Upper lobe of left lung (tissue), 6 donors: ENCODE results near the gene ARMH2. TPM values are rescaled to one million over a fixed set of nuclear protein-coding genes. Genes with fewer than 3 reads are reported as not detected.

Source experiments
- ATAC-seq, 2 donors: fragments of 200-7000 bp; cut with Tn5 transposase; one replicate each; pipeline ENCODE4 v1.9.1; 2022; ENCODE audit warnings: mild to moderate bottlenecking in 2 of 2, moderate library complexity in 2 of 2; ENCODE audit not compliant: low FRiP score in 2 of 2
- DNase-seq, 2 donors: peaks; one replicate each; pipeline ENCODE4 v3.0.0-alpha.2; 2019 to 2020
- H3K27ac ChIP-seq, 4 donors: fragments of 200-600 bp; sonication (generic); one replicate each; pipeline ENCODE4 v1.5.1; 2016 to 2019
- H3K27me3 ChIP-seq, 4 donors: fragments of 200-600 bp; sonication (generic); one replicate each; pipeline ENCODE4 v1.5.1; 2017 to 2019
- H3K36me3 ChIP-seq, 4 donors: fragments of 200-600 bp; sonication (generic); one replicate each; pipeline ENCODE4 v1.5.1; 2016 to 2019
- H3K4me1 ChIP-seq, 4 donors: fragments of 200-600 bp; sonication (generic); one replicate each; pipeline ENCODE4 v1.5.1; 2018 to 2019
- H3K4me3 ChIP-seq, 4 donors: fragments of 200-600 bp; sonication (generic); one replicate each; pipeline ENCODE4 v1.5.1; 2017 to 2019; ENCODE audit warnings: mild to moderate bottlenecking in 2 of 4, moderate library complexity in 1 of 4
- H3K9me3 ChIP-seq, 4 donors: fragments of 200-600 bp; sonication (generic); one replicate each; pipeline ENCODE4 v1.5.1; 2018 to 2019
- CTCF ChIP-seq, 6 experiments: fragments of 450-650 bp in 4 of 6; fragments of 200-600 bp in 2 of 6; sonication (generic) in 2 of 6; IDR thresholded peaks; one replicate each; pipeline ENCODE4 v1.5.1; 2016 to 2019; ENCODE audit warnings: antibody characterized with exemption in 6 of 6
- EP300 ChIP-seq, 4 donors: sonication (generic); formaldehyde crosslinking; IDR thresholded peaks; one replicate each; pipeline ENCODE4 v1.5.1; 2017; ENCODE audit warnings: antibody characterized with exemption in 4 of 4, control low read depth in 2 of 4
- POLR2A ChIP-seq, 4 donors: fragments of 450-650 bp; IDR thresholded peaks; one replicate each; pipeline ENCODE4 v1.5.1; 2016 to 2017; ENCODE audit warnings: antibody characterized with exemption in 4 of 4, mild to moderate bottlenecking in 2 of 4
- POLR2AphosphoS5 ChIP-seq, 2 donors: sonication (generic); formaldehyde crosslinking; IDR thresholded peaks; one replicate each; pipeline ENCODE4 v1.5.1; 2017; ENCODE audit warnings: antibody characterized with exemption in 2 of 2
- WGBS, 2 donors: methylation state at CpG; one replicate each; pipeline ENCODE4 v1.1.5; 2017 to 2018; 5-methylcytosine and 5-hydroxymethylcytosine counted together
- total RNA-seq, 6 donors: library from RNA; depleted of rRNA in 4 of 6; stranded (reverse); fragments of >200 nt in 4 of 6; gene quantifications; one replicate each; pipeline versions ENCODE4 v1.1.0 to v1.2.1, GENCODE V29; 2016 to 2021
- donor health status: DM: no; HTN: no; CAD: no; lungs with moderate emphysema.
- donor health status: DM: no; HTN: yes; CAD: no; lungs with severe emphysema.

ARMH2 gene
- total RNA-seq, 6 donors from 2014 or later = 0.76 to 2.4 (median 1.7) TPM; not detected in 3

- TF ChIP-seq CTCF (IDR thresholded peaks at IDR 0.05) (no peak), EP300 (IDR thresholded peaks at IDR 0.05) (no peak), POLR2AphosphoS5 (IDR thresholded peaks at IDR 0.05) (no peak), POLR2A (IDR thresholded peaks at IDR 0.05) (no peak)
- DNase-seq = no peak
- no peak for ATAC-seq
- Histone ChIP-seq H3K27ac (no peak overlapping the region), H3K36me3 (peaks cover 0 to 25% (median 4%) of the 10 kb centered on the region in 4 donors), H3K4me3 (no peak overlapping the region), H3K4me1 (peaks cover 9 to 17% (median 15%) of the 10 kb centered on the region in 4 donors), H3K27me3 (no peaks in the 10 kb centered on the region), H3K9me3 (no peaks in the 10 kb centered on the region)
Observed at GRCh38 chr6:24778878-24779277, 19.8 kb downstream of the ARMH2 start.

- Histone ChIP-seq H3K4me3 (no peak overlapping the region), H3K36me3 (peaks cover 0 to 25% (median 4%) of the 10 kb centered on the region in 4 donors), H3K4me1 (peaks cover 9 to 17% (median 15%) of the 10 kb centered on the region in 4 donors), H3K27me3 (no peaks in the 10 kb centered on the region), H3K9me3 (no peaks in the 10 kb centered on the region), H3K27ac (no peak overlapping the region)
- 97 to 100% methylated on average over 1 of the region's 1 CpG for WGBS, 2 donors
- TF ChIP-seq POLR2AphosphoS5 (IDR thresholded peaks at IDR 0.05) (no peak), EP300 (IDR thresholded peaks at IDR 0.05) (no peak), CTCF (IDR thresholded peaks at IDR 0.05) (no peak), POLR2A (IDR thresholded peaks at IDR 0.05) (no peak)
- ATAC-seq = no peak
- no peak for DNase-seq
Observed at GRCh38 chr6:24778121-24778520, 20.6 kb downstream of the ARMH2 start.

GRCh38 chr6:24777227-24777626, 21.5 kb downstream of the ARMH2 start:
- Histone ChIP-seq H3K36me3 (peaks cover 0 to 16% (median 2%) of the 10 kb centered on the region in 4 donors), H3K27ac (no peak overlapping the region), H3K4me3 (no peak overlapping the region), H3K27me3 (no peaks in the 10 kb centered on the region), H3K4me1 (peaks cover 9 to 17% (median 15%) of the 10 kb centered on the region in 4 donors), H3K9me3 (no peaks in the 10 kb centered on the region)
- no peak for TF ChIP-seq POLR2AphosphoS5 (IDR thresholded peaks at IDR 0.05)
- no peak for TF ChIP-seq POLR2A (IDR thresholded peaks at IDR 0.05)
- TF ChIP-seq EP300 (IDR thresholded peaks at IDR 0.05) = no peak
- TF ChIP-seq CTCF (IDR thresholded peaks at IDR 0.05) = no peak
- ATAC-seq (no peak), DNase-seq (no peak)
- WGBS, 2 donors = 85 to 92% methylated on average over 1 of the region's 1 CpG

- Histone ChIP-seq H3K27me3 (no peaks in the 10 kb centered on the region), H3K4me1 (peaks cover 9 to 17% (median 15%) of the 10 kb centered on the region in 4 donors), H3K27ac (peak overlapping the region; percentile 84 to 99 (median 90)), H3K9me3 (no peaks in the 10 kb centered on the region), H3K36me3 (peaks cover 0 to 2% (median 0%) of the 10 kb centered on the region in 4 donors), H3K4me3 (peak overlapping the region; percentile 71 to 100 (median 90))
- DNase-seq = no peak
- TF ChIP-seq POLR2A (IDR thresholded peaks at IDR 0.05) = no peak
- no peak for TF ChIP-seq EP300 (IDR thresholded peaks at IDR 0.05)
- no peak for TF ChIP-seq CTCF (IDR thresholded peaks at IDR 0.05)
- TF ChIP-seq POLR2AphosphoS5 (IDR thresholded peaks at IDR 0.05) = no peak
- ATAC-seq = no peak
- WGBS, 2 donors = 3 to 8% methylated on average over 19 to 20 of the region's 20 CpGs
Observed at GRCh38 chr6:24775520-24776058, 23.1 kb downstream of the ARMH2 start.
